Measurements from ENCODE around the gene FDXR. TPM values are rescaled to one million over a fixed set of nuclear protein-coding genes. Genes with fewer than 3 reads are reported as not detected.
"Not testable (repeated sequence)": the region's sequence is repeated elsewhere in the genome, so short reads cannot be mapped to it uniquely, and the experiment has no call there.

The FDXR gene
- total and polyA plus RNA-seq, 5 donors, result 4.9 to 10.5 (median 8.2) TPM

DNA sequence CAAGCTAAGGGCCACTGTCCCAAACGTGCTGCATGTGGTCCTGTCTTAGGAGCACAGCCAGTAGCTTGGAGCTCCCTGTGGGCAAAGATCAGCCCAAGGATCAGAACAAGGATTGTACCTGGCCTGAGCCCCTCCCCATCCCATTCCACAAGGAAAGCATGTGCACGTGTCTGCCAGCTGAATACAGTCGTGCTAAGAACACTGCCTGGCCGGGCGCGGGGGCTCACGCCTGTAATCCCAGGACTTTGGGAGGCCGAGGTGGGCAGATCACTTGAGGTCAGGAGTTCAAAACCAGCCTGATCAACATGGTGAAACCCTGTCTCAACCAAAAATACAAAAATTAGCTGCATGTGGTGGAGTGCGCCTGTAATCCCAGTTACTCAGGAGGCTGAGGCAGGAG is 2.8 kb downstream of the FDXR start:
- H3K9me3 ChIP-seq (ENCODE audit: control insufficient read depth, low read length); intact Hi-C loops (cut with DNase I); ATAC-seq; H3K4me1 ChIP-seq (ENCODE audit: control insufficient read depth, insufficient read depth, low read length); H3K27ac ChIP-seq (ENCODE audit: low read length); H3K27me3 ChIP-seq (ENCODE audit: control insufficient read depth, insufficient read depth); H3K4me3 ChIP-seq (ENCODE audit: low read length): not testable (repeated sequence)
- WGBS, result 93% methylated on average over 9 of the region's 9 CpGs
- DNase-seq, result peak in 1 of 3 donors; percentile 19

DNA sequence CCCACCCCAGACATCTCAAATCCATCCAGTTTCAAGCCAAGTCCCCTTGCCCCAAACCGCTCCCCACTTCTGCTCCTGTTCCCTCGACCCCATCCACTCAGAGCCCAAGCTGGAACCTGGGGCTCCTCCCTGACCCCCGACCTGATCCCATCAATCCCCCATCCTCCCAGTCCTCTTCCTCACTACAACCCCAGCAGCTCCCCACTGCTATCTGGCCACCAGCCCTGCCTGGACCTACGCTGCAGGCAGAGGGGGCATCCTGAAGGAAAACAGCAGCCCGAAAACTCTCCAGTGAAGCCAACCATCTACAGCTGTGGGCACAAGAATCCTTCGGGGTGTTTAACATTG is 3.9 kb downstream of the FDXR start:
- Histone ChIP-seq H3K27ac (ENCODE audit: low read length) (no peak overlapping the region), H3K4me3 (ENCODE audit: low read length) (no peak overlapping the region), H3K9me3 (ENCODE audit: control insufficient read depth, low read length) (no peaks in the 10 kb centered on the region), H3K27me3 (ENCODE audit: control insufficient read depth, insufficient read depth) (no peaks in the 10 kb centered on the region), H3K4me1 (ENCODE audit: control insufficient read depth, insufficient read depth, low read length) (no peaks in the 10 kb centered on the region)
- ATAC-seq (no peak), DNase-seq (no peak)
- 90% methylated on average over 6 of the region's 6 CpGs for WGBS
- intact Hi-C loops (cut with DNase I), result no loop called here

DNA sequence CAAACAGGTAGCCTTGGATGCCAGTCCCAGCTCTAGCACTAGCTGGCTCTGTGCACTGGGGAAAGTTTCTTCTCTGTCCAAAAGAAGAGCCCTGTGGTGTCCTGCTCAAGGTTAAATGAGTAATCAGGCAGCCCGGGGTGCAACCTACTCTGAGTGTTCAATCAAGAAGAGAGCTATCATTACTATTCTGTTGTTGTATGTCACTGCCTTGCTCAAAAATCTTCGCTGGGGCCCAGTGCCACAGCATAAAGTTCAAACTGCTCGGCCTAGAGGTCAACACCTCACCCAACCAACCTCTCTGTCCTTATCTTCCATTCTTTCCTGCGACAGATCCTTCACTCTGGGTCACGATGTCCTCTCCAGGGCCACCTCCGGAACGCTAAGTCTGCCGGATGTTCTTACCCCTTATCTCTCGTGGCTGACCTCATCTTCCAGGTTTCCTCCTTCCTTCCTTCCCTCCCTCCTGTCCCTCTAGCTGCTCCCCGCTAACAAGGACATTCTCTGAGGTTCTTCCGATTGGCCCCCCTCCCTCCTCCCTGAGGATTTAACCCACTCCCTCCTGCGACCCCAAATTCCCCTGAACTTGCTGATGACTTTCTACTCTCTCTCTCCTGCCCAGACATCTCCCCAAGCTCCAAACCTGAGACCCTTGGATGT is 4.4 kb downstream of the FDXR start:
- H3K9me3 ChIP-seq (ENCODE audit: control insufficient read depth, low read length), result no peaks in the 10 kb centered on the region
- H3K27me3 ChIP-seq (ENCODE audit: control insufficient read depth, insufficient read depth), result no peaks in the 10 kb centered on the region
- no peak overlapping the region for H3K4me3 ChIP-seq (ENCODE audit: low read length)
- ATAC-seq, result no peak
- DNase-seq, result no peak
- H3K4me1 ChIP-seq (ENCODE audit: control insufficient read depth, insufficient read depth, low read length), result no peaks in the 10 kb centered on the region
- no peak overlapping the region for H3K27ac ChIP-seq (ENCODE audit: low read length)
- WGBS, result 42% methylated on average over 12 of the region's 12 CpGs
- intact Hi-C loops (cut with DNase I), result no loop called here

DNA sequence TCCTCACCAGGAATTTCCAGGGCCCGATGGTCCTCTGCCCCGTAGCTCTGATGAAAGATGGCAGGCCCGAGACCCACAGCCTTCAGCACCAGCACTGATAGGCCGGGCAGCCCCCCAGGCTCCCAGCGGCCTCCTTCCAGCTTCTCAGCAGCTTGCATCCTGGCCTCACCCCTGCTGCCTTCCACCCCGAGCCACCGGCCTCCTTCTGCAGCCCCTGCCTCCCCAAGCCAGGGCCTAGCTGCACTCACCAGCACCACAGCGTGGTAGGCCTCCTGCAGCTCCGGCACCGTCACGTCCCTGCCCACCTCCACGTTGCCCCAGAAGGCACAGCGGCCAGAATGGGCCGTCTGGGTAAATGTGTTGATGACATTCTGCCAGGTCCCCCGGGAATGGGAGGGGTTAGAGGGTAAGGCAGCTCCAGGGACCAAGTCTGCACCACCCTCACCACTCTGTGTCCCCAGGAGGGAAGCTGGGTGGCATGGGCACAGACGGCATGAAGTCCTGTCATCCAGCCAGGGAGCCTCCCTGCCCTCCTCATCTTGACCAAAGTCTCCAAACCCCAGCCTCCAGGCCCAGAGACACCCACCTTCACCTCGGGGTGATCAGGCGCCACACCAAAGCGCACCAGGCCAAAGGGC is 6.5 kb downstream of the FDXR start:
- H3K27me3 ChIP-seq (ENCODE audit: control insufficient read depth, insufficient read depth), result no peaks in the 10 kb centered on the region
- no peak overlapping the region for H3K4me3 ChIP-seq (ENCODE audit: low read length)
- intact Hi-C loops (cut with DNase I), result no loop called here
- H3K27ac ChIP-seq (ENCODE audit: low read length), result no peak overlapping the region
- 77% methylated on average over 19 of the region's 19 CpGs for WGBS
- no peak for DNase-seq
- peaks cover 4% of the 10 kb centered on the region for H3K4me1 ChIP-seq (ENCODE audit: control insufficient read depth, insufficient read depth, low read length)
- ATAC-seq, result no peak
- no peaks in the 10 kb centered on the region for H3K9me3 ChIP-seq (ENCODE audit: control insufficient read depth, low read length)

DNA sequence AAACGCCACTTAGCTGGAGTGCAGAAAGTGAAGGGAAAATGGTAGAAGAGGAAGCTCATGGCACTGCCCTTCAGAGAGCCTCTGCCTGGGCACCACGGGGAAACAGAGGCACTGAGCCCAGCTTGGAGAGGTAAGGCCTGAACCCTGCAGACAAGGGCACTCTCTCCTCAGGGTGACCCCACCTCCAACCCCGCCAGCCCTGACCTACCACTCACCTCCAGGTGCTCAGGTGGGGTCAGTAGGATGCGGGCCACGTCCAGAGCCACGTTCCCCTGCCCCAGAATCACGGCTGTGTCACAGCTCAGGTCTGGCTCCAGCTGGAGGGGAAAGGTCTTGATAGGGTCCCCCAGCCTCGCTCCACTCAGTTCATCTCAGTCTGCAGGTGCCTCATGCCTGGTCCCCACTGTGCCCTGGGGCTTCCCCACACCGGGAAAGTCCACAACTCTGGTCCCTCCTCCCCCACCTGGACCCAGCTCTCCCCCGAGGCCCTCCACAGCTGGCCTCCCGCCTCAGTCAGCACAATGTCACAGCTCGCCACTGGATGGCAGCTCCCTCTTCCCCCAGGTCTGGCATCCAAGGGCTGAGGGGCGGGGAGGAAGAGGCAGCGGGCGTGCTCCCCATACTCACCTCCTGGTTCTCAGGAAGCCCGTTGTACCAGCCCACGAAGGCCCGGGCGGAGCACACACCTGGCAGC is 7.1 kb downstream of the FDXR start:
- Histone ChIP-seq H3K27me3 (ENCODE audit: control insufficient read depth, insufficient read depth) (no peaks in the 10 kb centered on the region), H3K27ac (ENCODE audit: low read length) (no peak overlapping the region), H3K9me3 (ENCODE audit: control insufficient read depth, low read length) (no peaks in the 10 kb centered on the region), H3K4me3 (ENCODE audit: low read length) (no peak overlapping the region), H3K4me1 (ENCODE audit: control insufficient read depth, insufficient read depth, low read length) (peaks cover 4% of the 10 kb centered on the region)
- DNase-seq (no peak), ATAC-seq (no peak)
- intact Hi-C loops (cut with DNase I), result loop anchor here in 1 of 4 donors (2.0 kb wide), 1 partner anchor 75 kb away; no protein-coding TSS in a partner anchor
- WGBS, result 80% methylated on average over 19 of the region's 19 CpGs

DNA sequence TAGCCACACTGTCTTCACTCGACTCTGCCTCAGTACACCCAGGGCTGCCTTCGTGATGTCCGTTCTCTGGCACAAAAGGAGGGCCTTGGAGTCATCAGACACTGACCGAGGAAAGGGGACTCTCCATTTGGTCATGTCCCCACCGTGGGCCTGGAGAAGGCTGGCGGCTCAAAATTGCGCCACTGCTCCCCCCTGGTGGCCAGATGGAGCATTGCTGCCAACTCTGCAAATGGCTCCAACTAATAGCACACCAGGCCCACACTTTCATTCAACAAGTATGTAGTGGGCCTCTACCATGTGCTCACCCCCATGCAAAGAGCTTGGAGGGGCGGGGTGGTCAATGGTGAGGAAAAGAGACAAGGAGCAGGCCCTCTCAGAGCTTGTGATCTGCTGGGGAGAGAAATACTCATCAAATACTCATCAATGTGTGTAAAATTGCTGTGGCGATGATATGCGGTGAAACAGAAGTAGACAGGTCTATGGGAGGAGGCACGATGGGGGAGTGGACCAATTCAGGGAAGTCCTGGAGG is 7.9 kb downstream of the FDXR start:
- Histone ChIP-seq H3K27ac (ENCODE audit: low read length) (no peak overlapping the region), H3K4me1 (ENCODE audit: control insufficient read depth, insufficient read depth, low read length) (peaks cover 4% of the 10 kb centered on the region), H3K27me3 (ENCODE audit: control insufficient read depth, insufficient read depth) (no peaks in the 10 kb centered on the region), H3K9me3 (ENCODE audit: control insufficient read depth, low read length) (no peaks in the 10 kb centered on the region), H3K4me3 (ENCODE audit: low read length) (no peak overlapping the region)
- ATAC-seq, result peak; percentile 30 to 47
- 21% methylated on average over 11 of the region's 11 CpGs for WGBS
- DNase-seq, result peak; percentile 71 to 90 (median 89)
- intact Hi-C loops (cut with DNase I), result loop anchor here (2.0 to 5.0 kb wide), 4 partner anchors 53 to 118 kb away; partner anchors contain the start of gene NHERF1 (in 1 of the 4)

DNA sequence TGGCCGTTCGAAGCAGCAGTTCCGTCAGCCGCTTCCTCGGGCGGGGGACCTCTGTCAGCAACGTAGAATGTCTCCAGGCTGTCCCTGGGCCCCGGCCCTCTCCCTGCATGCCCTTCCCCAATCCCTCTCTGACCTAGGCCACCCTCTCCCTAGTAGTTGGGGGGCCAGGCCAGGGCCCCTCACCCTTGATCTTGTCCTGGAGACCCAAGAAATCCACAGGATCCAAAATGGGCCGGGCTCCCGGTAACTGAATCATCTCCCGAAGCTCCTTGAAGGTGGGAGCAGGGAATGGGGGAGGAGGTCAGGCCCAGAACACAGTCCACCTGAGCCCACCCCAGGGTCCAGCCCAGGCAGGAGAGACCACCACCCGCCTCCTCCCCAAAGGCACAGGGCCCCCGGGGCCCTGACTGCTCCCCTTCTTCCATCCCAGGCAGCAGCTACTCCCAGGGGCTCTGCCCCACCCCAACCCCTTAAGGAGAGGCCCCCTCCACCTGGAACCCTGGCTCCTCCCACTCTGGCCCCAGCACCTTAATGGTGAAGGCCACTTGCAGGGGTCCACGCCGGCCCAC is 8.4 kb downstream of the FDXR start:
- intact Hi-C loops (cut with DNase I), result loop anchor here (2.0 to 5.0 kb wide), 4 partner anchors 52 to 117 kb away; partner anchors contain the start of gene NHERF1 (in 1 of the 4)
- DNase-seq (peak in 1 of 3 donors; percentile 63), ATAC-seq (no peak)
- 89% methylated on average over 15 of the region's 15 CpGs for WGBS
- no peaks in the 10 kb centered on the region for H3K9me3 ChIP-seq (ENCODE audit: control insufficient read depth, low read length)
- H3K27ac ChIP-seq (ENCODE audit: low read length), result no peak overlapping the region
- H3K27me3 ChIP-seq (ENCODE audit: control insufficient read depth, insufficient read depth), result no peaks in the 10 kb centered on the region
- peaks cover 4% of the 10 kb centered on the region for H3K4me1 ChIP-seq (ENCODE audit: control insufficient read depth, insufficient read depth, low read length)
- no peak overlapping the region for H3K4me3 ChIP-seq (ENCODE audit: low read length)

DNA sequence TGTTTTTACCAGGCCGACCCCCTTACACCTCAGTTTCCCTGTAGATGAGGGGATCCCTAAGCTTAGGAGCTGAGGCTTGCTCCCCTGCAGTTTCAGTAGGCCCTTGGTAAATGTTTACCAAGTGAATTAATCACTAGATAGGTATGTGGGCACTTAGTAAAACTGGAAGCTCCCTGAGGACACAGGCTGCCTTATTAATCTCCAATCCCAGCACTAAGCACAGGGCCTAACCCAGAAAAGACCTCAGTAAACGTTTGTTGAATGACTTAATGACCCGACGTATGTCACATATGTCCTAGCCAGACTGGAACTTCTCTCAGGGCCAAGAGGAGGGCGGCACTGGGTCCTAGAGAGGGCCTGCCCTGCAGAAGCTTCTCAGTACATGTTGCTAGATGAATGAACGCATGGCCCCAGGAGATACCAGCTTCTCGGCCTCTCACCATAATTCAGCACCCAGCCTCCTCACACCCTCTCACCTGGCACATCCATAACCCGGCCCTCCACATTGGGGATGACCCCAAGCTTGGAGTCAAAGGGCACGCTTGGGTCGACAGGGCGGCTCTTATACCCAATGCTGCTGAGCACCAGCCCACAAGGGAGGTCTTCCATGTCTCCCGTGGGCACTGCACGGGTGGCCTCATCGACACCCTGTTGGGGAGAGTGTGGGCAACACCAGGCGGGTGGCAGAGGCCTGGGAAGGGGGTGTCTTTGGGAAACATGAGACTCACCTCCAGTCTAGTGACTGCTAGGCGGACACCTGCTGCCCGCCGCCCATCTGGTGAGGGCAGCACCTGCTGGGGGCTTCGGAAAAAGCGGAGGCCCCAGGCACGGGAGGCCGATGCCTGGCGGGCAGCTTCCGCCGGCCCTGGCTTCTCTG is 9.1 kb downstream of the FDXR start:
- DNase-seq, result no peak

DNA sequence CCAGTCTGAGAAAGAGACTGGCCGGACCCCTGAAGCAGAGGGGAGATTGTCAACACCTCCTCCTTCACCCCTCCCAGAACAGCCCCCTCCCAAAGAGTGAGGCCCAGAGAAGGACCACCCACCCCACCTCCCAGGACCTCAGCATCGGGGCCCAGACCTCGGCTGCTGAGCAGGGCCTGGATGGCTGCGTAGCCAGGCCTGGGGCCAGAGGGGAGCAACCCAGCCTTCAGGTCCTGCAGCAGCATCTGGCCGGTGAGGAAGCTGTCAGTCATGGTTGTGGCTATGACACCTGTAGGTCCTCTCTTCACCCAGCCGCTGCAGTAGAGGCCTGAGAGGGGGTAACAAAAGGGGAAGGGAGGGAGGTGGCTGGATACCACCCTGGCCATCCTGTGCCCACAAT is 9.9 kb downstream of the FDXR start:
- ATAC-seq (no peak), DNase-seq (no peak)
- no peaks in the 10 kb centered on the region for H3K27me3 ChIP-seq (ENCODE audit: control insufficient read depth, insufficient read depth)
- H3K27ac ChIP-seq (ENCODE audit: low read length), result no peak overlapping the region
- H3K9me3 ChIP-seq (ENCODE audit: control insufficient read depth, low read length), result no peaks in the 10 kb centered on the region
- H3K4me3 ChIP-seq (ENCODE audit: low read length), result no peak overlapping the region
- intact Hi-C loops (cut with DNase I), result loop anchor here (2.0 to 5.0 kb wide), 5 partner anchors 51 to 118 kb away; partner anchors contain the start of gene NHERF1 (in 1 of the 4)
- H3K4me1 ChIP-seq (ENCODE audit: control insufficient read depth, insufficient read depth, low read length), result peaks cover 4% of the 10 kb centered on the region
- 84% methylated on average over 6 of the region's 6 CpGs for WGBS

More for the DNA sequence above, 9.1 kb downstream of the FDXR start:
- ATAC-seq, result no peak
- Histone ChIP-seq H3K9me3 (ENCODE audit: control insufficient read depth, low read length) (no peaks in the 10 kb centered on the region), H3K27me3 (ENCODE audit: control insufficient read depth, insufficient read depth) (no peaks in the 10 kb centered on the region), H3K4me1 (ENCODE audit: control insufficient read depth, insufficient read depth, low read length) (peaks cover 4% of the 10 kb centered on the region), H3K27ac (ENCODE audit: low read length) (no peak overlapping the region), H3K4me3 (ENCODE audit: low read length) (no peak overlapping the region)
- intact Hi-C loops (cut with DNase I), result loop anchor here (2.0 to 5.0 kb wide), 5 partner anchors 51 to 119 kb away; partner anchors contain the start of gene NHERF1 (in 1 of the 4)
- WGBS, result 87% methylated on average over 25 of the region's 25 CpGs

Data from right cardiac atrium (tissue), 5 donors.